Astrocyte of the cerebellum (primary cell): ENCODE data around the gene IL12RB2.

Experiments used
- DNase-seq: peaks from one replicate; pipeline ENCODE4 v3.0.0-alpha.2; 2011; ENCODE audit warnings: low read depth
- H3K4me3 ChIP-seq: 2 replicates; pipeline ENCODE4 v1.5.1; 2011; ENCODE audit warnings: mild to moderate bottlenecking, low read depth, low read length, moderate library complexity
- in situ Hi-C: cut with HindIII; loops from 2 replicates; pipeline ENCODE4 v1.10.0; 2017; ENCODE audit warnings: low sequenced_read_pairs
- TF ChIP-seq, protein P1 (sequence below): IDR thresholded peaks from 2 replicates; pipeline ENCODE4 v1.5.1; 2012; ENCODE audit warnings: low read length, low read depth, moderate library complexity, mild to moderate bottlenecking; ENCODE audit errors: missing control alignments

IL12RB2 gene

DNA sequence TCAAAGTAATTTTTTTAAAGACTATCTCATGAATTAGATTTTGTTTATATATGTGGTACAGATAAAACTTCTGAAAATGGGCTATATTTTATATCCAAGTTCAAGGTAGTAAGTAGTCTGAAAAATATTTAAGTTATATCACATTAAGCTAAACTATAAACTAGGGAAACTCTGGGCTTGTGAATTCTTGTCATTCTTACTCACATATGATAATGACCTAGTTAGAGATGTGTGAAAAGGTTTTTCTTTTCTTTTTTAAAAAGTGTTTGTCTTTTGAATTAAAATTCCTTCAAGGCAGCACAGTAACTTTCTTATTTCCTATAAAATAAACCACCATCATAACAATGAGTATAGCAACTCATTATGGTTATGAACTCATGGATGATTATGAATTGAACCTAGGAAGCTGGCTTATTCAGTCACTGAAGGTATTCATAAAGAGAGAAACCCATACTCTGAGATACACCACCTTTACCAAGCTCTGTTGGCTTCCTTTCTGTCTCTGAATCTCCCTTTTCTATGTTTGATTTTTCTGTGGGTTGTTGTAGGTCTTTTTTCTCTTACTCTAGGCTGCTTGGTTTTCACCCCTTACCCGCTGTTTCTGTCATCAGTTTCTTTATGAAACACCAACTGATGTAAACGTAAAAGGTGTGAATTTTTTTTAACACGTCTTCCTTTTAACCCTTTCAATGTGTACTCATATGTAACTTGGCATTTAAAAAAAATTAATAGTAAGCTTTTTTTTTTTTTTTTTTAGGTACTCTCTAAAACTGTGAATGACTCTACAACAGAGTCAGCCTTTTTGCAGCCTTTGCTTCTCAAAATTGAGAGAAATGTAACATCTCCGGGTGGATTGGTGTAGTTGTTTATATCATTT lies 25.2 kb downstream of the IL12RB2 start:
- TF ChIP-seq, protein P1, sequence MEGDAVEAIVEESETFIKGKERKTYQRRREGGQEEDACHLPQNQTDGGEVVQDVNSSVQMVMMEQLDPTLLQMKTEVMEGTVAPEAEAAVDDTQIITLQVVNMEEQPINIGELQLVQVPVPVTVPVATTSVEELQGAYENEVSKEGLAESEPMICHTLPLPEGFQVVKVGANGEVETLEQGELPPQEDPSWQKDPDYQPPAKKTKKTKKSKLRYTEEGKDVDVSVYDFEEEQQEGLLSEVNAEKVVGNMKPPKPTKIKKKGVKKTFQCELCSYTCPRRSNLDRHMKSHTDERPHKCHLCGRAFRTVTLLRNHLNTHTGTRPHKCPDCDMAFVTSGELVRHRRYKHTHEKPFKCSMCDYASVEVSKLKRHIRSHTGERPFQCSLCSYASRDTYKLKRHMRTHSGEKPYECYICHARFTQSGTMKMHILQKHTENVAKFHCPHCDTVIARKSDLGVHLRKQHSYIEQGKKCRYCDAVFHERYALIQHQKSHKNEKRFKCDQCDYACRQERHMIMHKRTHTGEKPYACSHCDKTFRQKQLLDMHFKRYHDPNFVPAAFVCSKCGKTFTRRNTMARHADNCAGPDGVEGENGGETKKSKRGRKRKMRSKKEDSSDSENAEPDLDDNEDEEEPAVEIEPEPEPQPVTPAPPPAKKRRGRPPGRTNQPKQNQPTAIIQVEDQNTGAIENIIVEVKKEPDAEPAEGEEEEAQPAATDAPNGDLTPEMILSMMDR = no peak
- DNase-seq = no peak
- no peak overlapping the region for H3K4me3 ChIP-seq
- in situ Hi-C loops = no loop called here

- TF ChIP-seq, protein P1 = no peak
- in situ Hi-C loops = no loop called here
- DNase-seq = no peak
Measured at GRCh38 chr1:67333603-67334002, 25.9 kb downstream of the IL12RB2 start.

DNA sequence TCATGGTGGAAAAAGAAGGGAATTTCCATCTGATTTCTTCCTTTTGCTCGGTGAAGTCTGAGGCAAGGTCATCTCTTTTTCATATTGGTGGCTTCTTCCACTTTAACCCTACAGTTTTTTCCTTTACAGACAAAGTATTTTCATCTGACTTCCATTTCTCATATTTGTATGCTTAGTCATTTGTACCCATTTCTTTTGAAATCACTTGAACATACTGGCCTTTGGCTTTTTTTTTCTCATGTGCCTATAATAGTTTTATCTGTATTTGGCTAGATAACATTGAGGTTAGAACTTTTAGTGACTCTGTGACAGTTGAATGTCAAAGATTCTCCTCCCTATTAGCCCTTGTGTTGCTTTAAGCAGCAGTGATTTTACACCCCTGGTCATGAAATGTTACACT lies 27.7 kb downstream of the IL12RB2 start:
- in situ Hi-C loops = no loop called here
- no peak overlapping the region for H3K4me3 ChIP-seq
- no peak for DNase-seq
- TF ChIP-seq, protein P1 = no peak

More at GRCh38 chr1:67333603-67334002, 25.9 kb downstream of the IL12RB2 start:
- H3K4me3 ChIP-seq = no peak overlapping the region

GRCh38 chr1:67336157-67336556 lies 28.5 kb downstream of the IL12RB2 start:
- H3K4me3 ChIP-seq = no peak overlapping the region
- DNase-seq = no peak
- TF ChIP-seq, protein P1 = no peak
- in situ Hi-C loops = no loop called here

DNA sequence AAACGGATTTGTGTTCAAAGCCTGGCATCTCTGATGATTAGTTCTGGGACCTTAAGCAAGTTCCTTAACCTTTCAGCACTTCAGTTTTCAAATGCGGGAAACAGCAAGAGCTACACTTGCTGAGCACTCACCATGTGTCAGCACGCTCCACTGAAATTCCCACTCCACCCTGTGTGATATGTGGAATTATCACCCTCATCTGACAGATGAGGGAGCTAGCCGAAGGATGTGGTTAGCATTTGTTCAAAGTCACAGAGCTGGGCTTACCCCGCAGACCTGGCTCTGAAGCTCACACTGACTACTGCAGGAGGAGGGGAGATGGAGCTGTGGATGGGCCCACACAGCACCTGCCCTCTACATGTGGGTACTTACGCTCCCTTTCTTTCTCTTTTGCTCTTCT lies 29.1 kb downstream of the IL12RB2 start:
- in situ Hi-C loops = no loop called here
- no peak for DNase-seq
- no peak overlapping the region for H3K4me3 ChIP-seq
- TF ChIP-seq, protein P1 = no peak

DNA sequence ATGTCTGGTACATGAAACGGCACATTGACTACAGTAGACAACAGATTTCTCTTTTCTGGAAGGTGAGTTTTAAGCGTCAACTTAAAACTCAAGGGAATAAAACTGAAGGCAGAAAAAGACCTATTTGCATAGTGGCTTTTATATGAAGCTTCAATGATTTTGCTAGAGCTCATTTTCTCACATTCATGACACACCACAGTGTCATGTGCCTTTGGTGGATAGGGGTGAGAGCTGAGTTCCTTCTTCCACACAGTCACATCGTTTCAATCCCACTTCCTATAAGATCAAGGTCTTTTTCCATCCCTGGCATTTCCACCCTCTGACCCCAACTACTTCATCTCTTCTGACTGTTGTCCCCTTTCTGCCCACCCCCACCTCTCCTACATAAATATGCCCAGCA lies 31.0 kb downstream of the IL12RB2 start:
- H3K4me3 ChIP-seq = no peak overlapping the region
- in situ Hi-C loops = no loop called here
- DNase-seq = no peak
- TF ChIP-seq, protein P1 = no peak
